Central memory CD4-positive, alpha-beta T cell (primary cell): ENCODE data around the gene CCL16.

Experiments
- DNase-seq: peaks from one replicate; pipeline ENCODE4 v3.0.0; 2022

Gene CCL16

GRCh38 chr17:35934760-35935159 is 46.5 kb downstream of the CCL16 start:
- no peak for DNase-seq

- no peak for DNase-seq
These were observed 48.7 kb downstream of the CCL16 start for GRCh38 chr17:35932586-35932985.

GRCh38 chr17:35931794-35932425 is 49.4 kb downstream of the CCL16 start:
- DNase-seq, result no peak

GRCh38 chr17:35930211-35931065 is 50.9 kb downstream of the CCL16 start, which contains the start of gene RDM1:
Gene RDM1, minus strand, starts transcription at chr17:35930773. Its CDS starts 46 bp downstream, at chr17:35930727.
- peak; percentile 69 for DNase-seq

- DNase-seq, result no peak
These were observed 53.6 kb downstream of the CCL16 start for GRCh38 chr17:35927714-35928113.
